Omental fat pad (tissue), 4 donors: ENCODE results near the gene SPHK2. TPM values are rescaled to one million over a fixed set of nuclear protein-coding genes. Genes with fewer than 3 reads are reported as not detected.
"Not testable (repeated sequence)": the region's sequence is repeated elsewhere in the genome, so short reads cannot be mapped to it uniquely, and the experiment has no call there.

ENCODE experiments used
- ATAC-seq: fragments of 150-250 bp; one replicate; pipeline ENCODE4 v1.9.1; 2016; ENCODE audit warnings: mild to moderate bottlenecking, moderate library complexity; ENCODE audit not compliant: low FRiP score
- DNase-seq: peaks from one replicate; pipeline ENCODE4 v3.0.0-alpha.2; 2019; ENCODE audit warnings: low spot score
- CTCF ChIP-seq, 3 donors: fragments of 450-650 bp; IDR thresholded peaks; one replicate each; pipeline ENCODE4 v1.5.1; 2016 to 2017; ENCODE audit warnings: antibody characterized with exemption in 3 of 3, mild to moderate bottlenecking in 3 of 3, moderate library complexity in 2 of 3
- total RNA-seq, 4 donors: library from RNA; depleted of rRNA; stranded (reverse); fragments of >200 nt; gene quantifications; one replicate each; pipeline ENCODE4 v1.1.0, GENCODE V29; 2016

Gene SPHK2
- total RNA-seq, 4 donors from 2014 or later = 6.0 to 16.2 (median 9.5) TPM

DNA sequence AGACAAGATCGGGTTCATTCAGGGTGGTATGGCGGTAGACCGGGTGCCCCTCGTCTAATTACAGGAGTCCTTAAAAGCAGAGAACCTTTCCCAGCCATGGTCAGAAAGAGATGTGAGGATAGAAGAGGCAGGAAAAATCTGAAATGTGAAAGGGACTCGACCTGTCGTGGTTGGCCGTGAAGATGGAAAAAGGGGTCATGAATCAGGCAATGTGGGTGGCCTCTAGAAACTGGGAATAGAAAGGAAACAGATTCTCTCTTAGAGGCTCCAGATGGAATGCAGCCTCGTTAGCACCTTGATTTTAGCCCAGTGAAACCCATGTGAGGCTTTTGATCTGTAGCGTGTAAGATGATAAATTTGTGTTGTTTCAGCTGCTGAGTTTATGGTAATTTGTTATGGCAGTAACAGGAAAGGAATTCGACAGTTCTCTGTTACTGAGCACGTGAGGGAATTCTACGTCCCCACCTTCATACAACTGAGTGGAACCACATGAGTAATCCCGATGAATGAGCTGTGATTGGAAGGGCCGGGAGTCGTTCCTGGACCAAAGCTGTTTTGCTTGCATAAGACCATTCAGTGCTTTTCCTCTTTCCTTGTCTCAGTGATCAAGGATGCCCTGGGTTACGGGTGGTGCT, 37.7 kb downstream of the SPHK2 start:
- ATAC-seq = peak; percentile 80
- DNase-seq = no peak

DNA sequence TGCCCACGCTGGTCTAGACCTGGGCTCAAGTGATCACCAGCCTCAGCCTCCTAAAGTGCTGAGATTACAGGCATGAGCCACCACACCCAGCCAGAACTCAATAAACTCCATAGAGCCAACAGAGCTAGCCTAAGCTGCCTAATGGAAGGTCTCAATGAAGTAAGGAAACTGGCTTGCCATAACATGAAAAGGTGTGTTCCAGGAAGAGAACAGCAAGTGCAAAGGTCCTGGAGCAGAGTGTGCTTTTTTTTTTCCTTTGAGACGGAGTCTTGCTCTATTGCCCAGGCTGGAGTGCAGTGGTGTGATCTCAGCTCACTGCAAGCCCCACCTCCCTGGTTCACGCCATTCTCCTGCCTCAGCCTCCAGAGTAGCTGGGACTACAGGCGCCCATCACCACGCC, 38.5 kb downstream of the SPHK2 start:
- DNase-seq, ATAC-seq: not testable (repeated sequence)

More for the DNA sequence above, 37.7 kb downstream of the SPHK2 start:
- TF ChIP-seq CTCF (IDR thresholded peaks at IDR 0.05) = no peak

DNA sequence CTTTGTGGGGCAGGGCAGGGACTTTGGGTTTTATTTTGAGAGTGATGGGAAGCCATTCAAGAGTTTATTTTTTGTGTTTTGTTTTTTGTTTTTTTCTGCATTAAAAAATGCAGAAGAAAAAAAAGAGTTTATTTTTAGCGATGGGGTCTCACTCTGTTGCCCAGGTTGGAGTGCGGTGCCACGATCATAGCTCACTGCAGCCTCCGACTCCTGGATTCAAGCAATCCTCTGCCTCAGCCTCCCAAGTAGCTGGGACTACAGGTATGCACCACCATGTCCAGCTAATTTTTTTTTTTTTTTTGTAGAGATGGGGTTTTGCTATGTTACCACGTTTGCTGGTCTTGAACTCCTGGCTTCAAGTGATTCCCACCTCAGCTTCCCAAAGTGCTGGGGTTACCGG, 39.2 kb downstream of the SPHK2 start:
- DNase-seq (no peak), ATAC-seq (no peak)
- no peak for TF ChIP-seq CTCF (IDR thresholded peaks at IDR 0.05)

GRCh38 chr19:48659768-48660167, 40.5 kb downstream of the SPHK2 start:
- no peak for DNase-seq
- ATAC-seq = no peak
- no peak for TF ChIP-seq CTCF (IDR thresholded peaks at IDR 0.05)

- ATAC-seq (peak; percentile 75), DNase-seq (peak; percentile 66)
- TF ChIP-seq CTCF (IDR thresholded peaks at IDR 0.05) = no peak
Observed at GRCh38 chr19:48660852-48661710, 41.8 kb downstream of the SPHK2 start.

GRCh38 chr19:48661711-48662090, 42.4 kb downstream of the SPHK2 start:
- TF ChIP-seq CTCF (IDR thresholded peaks at IDR 0.05) = no peak
- ATAC-seq (no peak), DNase-seq (no peak)

DNA sequence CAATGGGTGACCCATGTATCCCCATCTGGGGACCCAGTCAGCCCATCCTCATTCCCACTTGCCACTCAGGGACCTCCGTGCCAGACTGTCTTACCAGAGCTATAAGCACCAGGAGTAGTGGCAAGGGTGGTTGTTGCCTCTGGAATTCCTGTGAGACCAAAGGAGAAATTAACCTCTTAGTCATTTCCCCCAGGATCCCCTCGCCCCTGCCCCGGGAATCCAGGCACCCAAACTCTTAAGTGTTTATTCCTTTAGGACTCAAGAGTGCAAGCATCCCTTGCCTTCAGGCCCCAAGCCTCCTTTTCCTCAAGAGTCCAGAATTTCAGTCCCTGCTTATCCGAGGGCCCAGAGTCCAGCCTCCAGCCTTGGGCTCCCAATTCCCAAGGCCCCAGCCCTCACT, 44.4 kb downstream of the SPHK2 start:
- DNase-seq = no peak
- TF ChIP-seq CTCF (IDR thresholded peaks at IDR 0.05) = no peak
- ATAC-seq = no peak
